Uterus (tissue), 2 donors: Measurements from ENCODE around the gene FGF3.

Experiments used
- CTCF ChIP-seq, 4 experiments: fragments of 200-600 bp in 2 of 4; fragments of 450-650 bp in 2 of 4; sonication (generic) in 2 of 4; IDR thresholded peaks; one replicate each; pipeline ENCODE4 v1.5.1; 2016 to 2019; ENCODE audit warnings: antibody characterized with exemption in 4 of 4, mild to moderate bottlenecking in 2 of 4, moderate library complexity in 1 of 4
- POLR2A ChIP-seq, 2 donors: fragments of 450-650 bp; IDR thresholded peaks; one replicate each; pipeline ENCODE4 v1.6.1; 2016; ENCODE audit warnings: antibody characterized with exemption in 2 of 2, mild to moderate bottlenecking in 1 of 2, moderate library complexity in 1 of 2

GRCh38 chr11:69821511-69822040, 2.4 kb upstream of the FGF3 start:
- TF ChIP-seq POLR2A (IDR thresholded peaks at IDR 0.05) (no peak), CTCF (IDR thresholded peaks at IDR 0.05) (no peak)
